Tibial artery (tissue), 4 donors: Measurements from ENCODE around the gene RBM20.
"Not testable (repeated sequence)": the region's sequence is repeated elsewhere in the genome, so short reads cannot be mapped to it uniquely, and the experiment has no call there.

Source experiments
- DNase-seq, 2 donors: peaks; one replicate each; pipeline ENCODE4 v3.0.0-alpha.2; 2019
- H3K27ac ChIP-seq, 2 donors: fragments of 200-600 bp; sonication (generic) in 1 of 2; 1 replicate in 1 of 2; 2 replicates in 1 of 2; pipeline ENCODE4 v1.5.1; 2018 to 2019; ENCODE audit warnings: mild to moderate bottlenecking in 1 of 2
- H3K27me3 ChIP-seq, 2 donors: fragments of 200-600 bp; sonication (generic) in 1 of 2; one replicate each; pipeline versions ENCODE4 v1.5.1 to v1.6.0; 2016 to 2019
- H3K36me3 ChIP-seq, 3 donors: fragments of 200-600 bp; sonication (generic) in 2 of 3; one replicate each; pipeline ENCODE4 v1.5.1; 2016 to 2019; ENCODE audit warnings: mild to moderate bottlenecking in 2 of 3
- H3K4me1 ChIP-seq, 4 donors: fragments of 200-600 bp; sonication (generic) in 2 of 4; 1 replicate in 3 of 4; 2 replicates in 1 of 4; pipeline ENCODE4 v1.5.1; 2016 to 2019
- H3K4me3 ChIP-seq, 2 donors: fragments of 200-600 bp; sonication (generic) in 1 of 2; 1 replicate in 1 of 2; 2 replicates in 1 of 2; pipeline ENCODE4 v1.5.1; 2018 to 2019; ENCODE audit warnings: mild to moderate bottlenecking in 2 of 2
- H3K9me3 ChIP-seq, 3 donors: fragments of 200-600 bp; sonication (generic) in 1 of 3; one replicate each; pipeline ENCODE4 v1.5.1; 2016 to 2019
- intact Hi-C: fragments of 100-400 bp; cut with DNase I; formaldehyde crosslinking; loops from one replicate; pipeline ENCODE4 v1.15.0; 2023; ENCODE audit warnings: low total_unique reads
- TF ChIP-seq, protein P1 (sequence below), 2 experiments: fragments of 200-600 bp in 1 of 2; fragments of 450-650 bp in 1 of 2; IDR thresholded peaks; one replicate each; pipeline ENCODE4 v1.5.1; 2017 to 2019; ENCODE audit warnings: antibody characterized with exemption in 2 of 2, mild to moderate bottlenecking in 1 of 2, moderate library complexity in 1 of 2

RBM20 gene

GRCh38 chr10:110664483-110665420 is 20.6 kb downstream of the RBM20 start:
- no peaks in the 10 kb centered on the region for H3K27me3 ChIP-seq
- H3K9me3 ChIP-seq, result no peaks in the 10 kb centered on the region
- intact Hi-C loops, result no loop called here
- no peak overlapping the region for H3K27ac ChIP-seq
- DNase-seq, result no peak
- TF ChIP-seq, protein P1, sequence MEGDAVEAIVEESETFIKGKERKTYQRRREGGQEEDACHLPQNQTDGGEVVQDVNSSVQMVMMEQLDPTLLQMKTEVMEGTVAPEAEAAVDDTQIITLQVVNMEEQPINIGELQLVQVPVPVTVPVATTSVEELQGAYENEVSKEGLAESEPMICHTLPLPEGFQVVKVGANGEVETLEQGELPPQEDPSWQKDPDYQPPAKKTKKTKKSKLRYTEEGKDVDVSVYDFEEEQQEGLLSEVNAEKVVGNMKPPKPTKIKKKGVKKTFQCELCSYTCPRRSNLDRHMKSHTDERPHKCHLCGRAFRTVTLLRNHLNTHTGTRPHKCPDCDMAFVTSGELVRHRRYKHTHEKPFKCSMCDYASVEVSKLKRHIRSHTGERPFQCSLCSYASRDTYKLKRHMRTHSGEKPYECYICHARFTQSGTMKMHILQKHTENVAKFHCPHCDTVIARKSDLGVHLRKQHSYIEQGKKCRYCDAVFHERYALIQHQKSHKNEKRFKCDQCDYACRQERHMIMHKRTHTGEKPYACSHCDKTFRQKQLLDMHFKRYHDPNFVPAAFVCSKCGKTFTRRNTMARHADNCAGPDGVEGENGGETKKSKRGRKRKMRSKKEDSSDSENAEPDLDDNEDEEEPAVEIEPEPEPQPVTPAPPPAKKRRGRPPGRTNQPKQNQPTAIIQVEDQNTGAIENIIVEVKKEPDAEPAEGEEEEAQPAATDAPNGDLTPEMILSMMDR (IDR thresholded peaks at IDR 0.05), result no peak
- no peak overlapping the region for H3K4me3 ChIP-seq
- H3K36me3 ChIP-seq, result no peaks in the 10 kb centered on the region
- peaks cover 0 to 4% (median 0%) of the 10 kb centered on the region in 4 donors for H3K4me1 ChIP-seq

DNA sequence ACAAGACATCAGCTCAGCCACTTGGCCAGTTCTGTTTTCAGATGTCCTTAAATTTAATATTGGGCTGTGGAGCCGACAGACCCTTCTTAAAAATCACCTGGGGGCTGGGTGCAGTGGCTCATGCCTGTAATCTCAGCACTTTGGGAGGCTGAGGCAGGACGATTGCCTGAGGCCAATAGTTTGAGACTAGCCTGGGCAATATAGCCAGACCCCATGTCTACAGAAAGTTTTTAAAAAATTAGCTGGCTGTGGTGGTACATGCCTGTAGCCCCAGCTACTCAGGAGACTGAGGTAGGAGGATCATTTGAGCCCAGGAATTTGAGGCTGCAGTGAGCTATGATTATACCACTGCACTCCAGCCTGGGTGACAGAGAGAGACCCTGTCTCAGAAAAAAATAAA is 22.1 kb downstream of the RBM20 start:
- intact Hi-C loops, H3K4me3 ChIP-seq, DNase-seq, H3K4me1 ChIP-seq, H3K9me3 ChIP-seq, H3K36me3 ChIP-seq, H3K27me3 ChIP-seq, H3K27ac ChIP-seq: not testable (repeated sequence)

DNA sequence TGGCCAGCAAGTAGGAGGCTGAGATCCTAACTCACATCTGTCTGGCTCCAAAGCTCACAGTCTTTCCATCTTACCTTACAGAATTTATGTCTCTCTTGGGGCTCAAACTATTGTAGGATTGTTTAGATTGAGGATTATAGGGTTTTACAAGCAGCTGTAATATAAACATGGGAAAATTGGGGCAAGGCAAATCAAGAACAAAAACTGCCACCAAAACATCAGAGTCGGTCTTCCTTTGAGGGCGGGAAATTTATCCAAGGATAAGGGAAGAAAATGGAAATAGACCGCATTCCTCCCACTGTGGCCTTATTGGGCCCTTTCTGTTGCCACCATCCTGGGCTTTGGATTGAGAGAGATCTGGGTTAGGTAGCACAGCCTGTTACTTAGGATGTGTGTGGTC is 22.5 kb downstream of the RBM20 start:
- no peak for DNase-seq
- TF ChIP-seq, protein P1 (IDR thresholded peaks at IDR 0.05), result no peak
- intact Hi-C loops, result no loop called here
- peaks cover 0 to 4% (median 0%) of the 10 kb centered on the region in 4 donors for H3K4me1 ChIP-seq
- H3K27ac ChIP-seq, result no peak overlapping the region
- no peak overlapping the region for H3K4me3 ChIP-seq
- no peaks in the 10 kb centered on the region for H3K27me3 ChIP-seq
- no peaks in the 10 kb centered on the region for H3K9me3 ChIP-seq
- no peaks in the 10 kb centered on the region for H3K36me3 ChIP-seq

DNA sequence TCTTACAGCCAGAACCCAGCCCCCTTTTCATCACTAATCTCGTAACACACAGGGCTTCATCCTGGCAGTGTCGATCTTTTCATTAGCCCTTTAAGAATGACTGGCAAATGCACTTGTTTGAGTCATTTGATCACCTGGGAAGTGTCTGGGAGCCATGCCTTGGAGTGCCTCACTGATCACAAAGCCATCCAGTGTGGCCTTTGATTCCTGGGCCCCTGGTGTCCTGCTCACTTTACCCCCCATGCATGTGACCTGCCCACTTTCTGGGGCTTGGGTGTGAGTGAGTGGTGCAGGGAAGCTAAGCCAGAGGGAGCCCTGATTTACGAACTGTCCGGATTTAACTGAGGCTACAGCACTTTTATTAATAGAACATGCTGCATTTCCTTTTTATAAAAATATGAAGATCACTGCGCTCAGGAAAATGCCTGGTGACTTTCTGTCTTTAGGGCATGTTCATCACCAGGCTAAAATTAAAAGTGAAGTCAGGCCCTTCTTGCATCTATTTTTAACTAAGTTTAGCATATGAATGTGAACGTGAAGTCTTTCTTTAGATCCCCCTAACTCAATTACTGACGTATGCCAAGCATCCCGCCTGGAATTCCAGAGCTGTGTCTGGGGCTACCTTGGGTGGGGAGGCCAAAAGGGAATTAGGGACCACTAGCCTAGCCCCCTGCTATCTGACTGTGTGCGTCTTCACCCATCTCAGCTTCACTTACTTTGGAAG is 23.6 kb downstream of the RBM20 start:
- Histone ChIP-seq H3K27me3 (no peaks in the 10 kb centered on the region), H3K4me3 (no peak overlapping the region), H3K4me1 (peaks cover 0 to 15% (median 6%) of the 10 kb centered on the region in 4 donors), H3K9me3 (no peaks in the 10 kb centered on the region), H3K27ac (no peak overlapping the region), H3K36me3 (no peaks in the 10 kb centered on the region)
- intact Hi-C loops, result no loop called here
- DNase-seq, result no peak
- TF ChIP-seq, protein P1 (IDR thresholded peaks at IDR 0.05), result no peak

DNA sequence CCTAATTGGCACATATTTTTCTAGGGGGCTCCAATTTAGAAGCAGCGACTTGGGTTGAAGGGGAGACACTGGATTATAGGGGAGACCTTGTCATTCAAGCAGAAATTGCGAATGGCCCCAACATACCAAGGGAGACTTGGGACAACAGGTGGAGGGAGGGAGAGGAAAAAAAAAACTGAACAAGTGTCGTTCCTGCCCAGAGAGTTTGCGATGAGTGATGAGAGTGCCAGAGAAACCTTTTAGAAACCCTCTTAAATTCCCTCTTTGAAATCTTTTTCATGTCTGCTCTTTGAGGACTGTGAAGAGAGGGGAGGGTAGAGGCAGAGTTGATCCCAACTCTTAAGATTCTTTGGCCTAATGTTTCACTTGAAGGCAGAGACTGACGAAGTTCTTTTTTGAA is 24.3 kb downstream of the RBM20 start:
- no peak for DNase-seq
- intact Hi-C loops, result no loop called here
- Histone ChIP-seq H3K9me3 (no peaks in the 10 kb centered on the region), H3K36me3 (no peaks in the 10 kb centered on the region), H3K27ac (no peak overlapping the region), H3K4me1 (peaks cover 0 to 17% (median 6%) of the 10 kb centered on the region in 4 donors), H3K4me3 (no peak overlapping the region), H3K27me3 (no peaks in the 10 kb centered on the region)
- TF ChIP-seq, protein P1 (IDR thresholded peaks at IDR 0.05), result no peak

GRCh38 chr10:110670335-110670734 is 26.2 kb downstream of the RBM20 start:
- DNase-seq, result no peak
- no peaks in the 10 kb centered on the region for H3K36me3 ChIP-seq
- H3K27me3 ChIP-seq, result no peaks in the 10 kb centered on the region
- no peak overlapping the region for H3K4me3 ChIP-seq
- H3K9me3 ChIP-seq, result no peaks in the 10 kb centered on the region
- TF ChIP-seq, protein P1 (IDR thresholded peaks at IDR 0.05), result no peak
- intact Hi-C loops, result loop anchor here (5.0 kb wide), 1 partner anchor 58 kb away; no protein-coding TSS in a partner anchor
- peaks cover 0 to 17% (median 6%) of the 10 kb centered on the region in 4 donors for H3K4me1 ChIP-seq
- no peak overlapping the region for H3K27ac ChIP-seq
